B cell (primary cell): ENCODE measurements around the gene ANKS1B. TPM values are rescaled to one million over a fixed set of nuclear protein-coding genes. Genes with fewer than 3 reads are reported as not detected.

Source experiments
- ATAC-seq: fragments of 200-7000 bp; cut with Tn5 transposase; one replicate; pipeline ENCODE4 v1.10.0; 2021; ENCODE audit warnings: low read depth, mild to moderate bottlenecking, moderate number of reproducible peaks, moderate library complexity
- CTCF ChIA-PET: fragments of 350-600 bp; sonication (Branson Sonifier 250); formaldehyde crosslinking; loops from one replicate; lab custom pipeline; 2021; ENCODE audit warnings: antibody characterized with exemption, inconsistent platforms; lab: Charles Lee
- POLR2A ChIA-PET: fragments of 350-600 bp; sonication (Branson Sonifier 250); formaldehyde crosslinking; loops from one replicate; lab custom pipeline; 2021; ENCODE audit warnings: antibody characterized with exemption; lab: Charles Lee
- DNase-seq: peaks from one replicate; pipeline ENCODE4 v3.0.0; 2013
- H2AFZ ChIP-seq: 2 replicates; pipeline ENCODE4 v1.6.1; 2012; ENCODE audit warnings: mild to moderate bottlenecking, low read depth, low read length; ENCODE audit not compliant: insufficient read depth, poor library complexity, severe bottlenecking
- H3K27ac ChIP-seq, 2 donors: 1 replicate in 1 of 2; 2 replicates in 1 of 2; pipeline ENCODE4 v1.5.1; 2012 to 2013; ENCODE audit warnings: low read length in 2 of 2, mild to moderate bottlenecking in 2 of 2, moderate library complexity in 1 of 2
- H3K27me3 ChIP-seq, 4 experiments: fragments of 200-600 bp in 1 of 4; sonication (generic) in 1 of 4; replicated peaks in 1 of 4; 1 replicate in 2 of 4; 2 replicates in 2 of 4; pipeline versions ENCODE4 v1.6.1 to v1.7.0; 2013 to 2016; ENCODE audit warnings: low read length in 3 of 4, mild to moderate bottlenecking in 2 of 4, mixed read lengths in 1 of 4, moderate library complexity in 1 of 4; ENCODE audit not compliant: insufficient read depth in 4 of 4, control insufficient read depth in 3 of 4; ENCODE audit errors: control extremely low read depth in 1 of 4
- H3K36me3 ChIP-seq, 2 experiments: replicated peaks in 1 of 2; 1 replicate in 1 of 2; 2 replicates in 1 of 2; pipeline versions ENCODE4 v1.6.1 to v1.7.1; 2013; ENCODE audit warnings: low read length in 1 of 2; ENCODE audit not compliant: insufficient read depth in 2 of 2, control insufficient read depth in 1 of 2; ENCODE audit errors: control extremely low read depth in 1 of 2, extremely low read depth in 1 of 2
- H3K4me1 ChIP-seq, 2 donors: fragments of 200-600 bp in 1 of 2; sonication (generic) in 1 of 2; 1 replicate in 1 of 2; 2 replicates in 1 of 2; pipeline versions ENCODE4 v1.5.1 to v1.6.1; 2013 to 2017; ENCODE audit warnings: low read length in 2 of 2; ENCODE audit not compliant: control insufficient read depth in 2 of 2, insufficient read depth in 2 of 2
- H3K4me2 ChIP-seq: replicated peaks from 2 replicates; pipeline ENCODE3; 2012; ENCODE audit warnings: mild to moderate bottlenecking, low read depth, low read length; ENCODE audit not compliant: poor library complexity, severe bottlenecking
- H3K4me3 ChIP-seq, 5 experiments: fragments of 200-600 bp in 1 of 5; sonication (generic) in 1 of 5; 1 replicate in 3 of 5; 2 replicates in 2 of 5; pipeline versions ENCODE4 v1.5.1 to v1.7.0; 2011 to 2016; ENCODE audit warnings: low read length in 4 of 5, mild to moderate bottlenecking in 4 of 5, low read depth in 2 of 5, control low read depth in 1 of 5, moderate library complexity in 1 of 5; ENCODE audit not compliant: insufficient read depth in 1 of 5; ENCODE audit errors: control extremely low read depth in 1 of 5, extremely low read depth in 1 of 5
- H3K79me2 ChIP-seq: fragments of 200-600 bp; sonication (generic); one replicate; pipeline ENCODE4 v1.6.0; 2016; ENCODE audit warnings: low read length; ENCODE audit not compliant: control insufficient read depth, insufficient read depth
- H3K9ac ChIP-seq: fragments of 200-600 bp; sonication (generic); 2 replicates; pipeline ENCODE4 v1.6.1; 2017; ENCODE audit warnings: mild to moderate bottlenecking, low read length, moderate library complexity
- H3K9me3 ChIP-seq, 3 donors: one replicate each; pipeline versions ENCODE4 v1.6.1 to v1.7.1; 2013; ENCODE audit warnings: low read length in 2 of 3; ENCODE audit not compliant: control insufficient read depth in 2 of 3, insufficient read depth in 1 of 3; ENCODE audit errors: control extremely low read depth in 1 of 3
- H4K20me1 ChIP-seq: 2 replicates; pipeline ENCODE4 v1.6.0; 2012; ENCODE audit warnings: mild to moderate bottlenecking, low read length; ENCODE audit not compliant: insufficient read depth, control insufficient read depth, poor library complexity, severe bottlenecking
- H3K27ac Mint-ChIP-seq: one replicate; pipeline ENCODE4 v1.8.0; 2021; ENCODE audit warnings: mixed read lengths
- H3K27me3 Mint-ChIP-seq: one replicate; pipeline ENCODE4 v1.8.0; 2021; ENCODE audit warnings: mixed read lengths
- H3K4me1 Mint-ChIP-seq: one replicate; pipeline ENCODE4 v1.8.0; 2021; ENCODE audit warnings: mixed read lengths
- H3K4me3 Mint-ChIP-seq: one replicate; pipeline ENCODE4 v1.8.0; 2021; ENCODE audit warnings: mixed read lengths
- H3K9me3 Mint-ChIP-seq: one replicate; pipeline ENCODE4 v1.8.0; 2022; ENCODE audit warnings: mixed read lengths; ENCODE audit not compliant: insufficient read depth
- CTCF ChIP-seq: fragments of 200-600 bp; IDR thresholded peaks from one replicate; pipeline ENCODE4 v1.8.0; 2022; ENCODE audit warnings: antibody characterized with exemption, mild to moderate bottlenecking
- EZH2 ChIP-seq: IDR thresholded peaks from 2 replicates; pipeline ENCODE4 v1.6.1; 2012; ENCODE audit warnings: borderline replicate concordance, low read depth, mild to moderate bottlenecking, moderate library complexity, low read length; ENCODE audit not compliant: insufficient read depth, poor library complexity, severe bottlenecking
- WGBS: methylation state at CpG from one replicate; pipeline ENCODE4 v1.1.5; 2013; ENCODE audit warnings: missing lambda C conversion rate; ENCODE audit not compliant: insufficient coverage; 5-methylcytosine and 5-hydroxymethylcytosine counted together
- intact Hi-C: fragments of 100-400 bp; cut with micrococcal nuclease; formaldehyde crosslinking; loops from one replicate; pipeline ENCODE4 v1.10.0; 2022
- polyA plus RNA-seq: library from polyadenylated mRNA; depleted of rRNA; stranded (reverse); fragments of >200 nt; gene quantifications from 2 replicates; pipeline ENCODE4 v1.2.3, GENCODE V29; 2012
- total RNA-seq, 2 donors: library from RNA; stranded (reverse); fragments of 120-200 nt in 1 of 2; gene quantifications; 1 replicate in 1 of 2; 2 replicates in 1 of 2; pipeline versions ENCODE4 v1.2.3 to v1.2.4, GENCODE V29; 2013 to 2022

ANKS1B gene
- total and polyA plus RNA-seq, 2 donors (not counting 1 experiment from before 2014, with no cell fraction given): not detected

GRCh38 chr12:99766408-99766807 is 218.3 kb downstream of the ANKS1B start:
- ChIA-PET POLR2A (no interaction called here), CTCF (no interaction called here)
- Histone ChIP-seq H3K9me3 (no peaks in the 10 kb centered on the region), H3K9ac (no peak overlapping the region), H2AFZ (no peak overlapping the region), H3K4me2 (no peak overlapping the region), H3K27ac (no peak overlapping the region), H3K79me2 (no peaks in the 10 kb centered on the region), H3K4me3 (no peak overlapping the region), H4K20me1 (no peaks in the 10 kb centered on the region), H3K4me1 (no peaks in the 10 kb centered on the region), H3K36me3 (no peaks in the 10 kb centered on the region), H3K27me3 (no peaks in the 10 kb centered on the region)
- DNase-seq (no peak), ATAC-seq (no peak)
- H3K9me3 Mint-ChIP-seq: no peaks in the 10 kb centered on the region
- H3K4me3 Mint-ChIP-seq: no peak overlapping the region
- H3K27me3 Mint-ChIP-seq: no peaks in the 10 kb centered on the region
- WGBS: no CpG with 5 or more reads among the region's 1 CpG
- H3K27ac Mint-ChIP-seq: no peak overlapping the region
- no peaks in the 10 kb centered on the region for H3K4me1 Mint-ChIP-seq
- TF ChIP-seq CTCF: no peak
- no peak for TF ChIP-seq EZH2
- intact Hi-C loops: no loop called here

GRCh38 chr12:99765469-99766114 is 219.1 kb downstream of the ANKS1B start:
- no peak for TF ChIP-seq EZH2
- no peak for TF ChIP-seq CTCF
- H3K4me3 ChIP-seq: no peak overlapping the region
- Mint-ChIP-seq H3K27me3 (no peaks in the 10 kb centered on the region), H3K27ac (no peak overlapping the region), H3K4me3 (no peak overlapping the region), H3K4me1 (no peaks in the 10 kb centered on the region), H3K9me3 (no peaks in the 10 kb centered on the region)
- no peaks in the 10 kb centered on the region for H3K79me2 ChIP-seq
- no peaks in the 10 kb centered on the region for H3K36me3 ChIP-seq
- H3K9ac ChIP-seq: no peak overlapping the region
- H3K9me3 ChIP-seq: no peaks in the 10 kb centered on the region
- WGBS: 92% methylated on average over 2 of the region's 3 CpGs
- no peaks in the 10 kb centered on the region for H4K20me1 ChIP-seq
- no peaks in the 10 kb centered on the region for H3K27me3 ChIP-seq
- intact Hi-C loops: no loop called here
- DNase-seq (no peak), ATAC-seq (no peak)
- no peak overlapping the region for H2AFZ ChIP-seq
- CTCF ChIA-PET: no interaction called here
- POLR2A ChIA-PET: no interaction called here
- no peak overlapping the region for H3K4me2 ChIP-seq
- no peak overlapping the region for H3K27ac ChIP-seq
- no peaks in the 10 kb centered on the region for H3K4me1 ChIP-seq
